ENCODE data around the gene ZNF443.
"Not testable (repeated sequence)": the region's sequence is repeated elsewhere in the genome, so short reads cannot be mapped to it uniquely, and the experiment has no call there.

ZNF443 gene

DNA sequence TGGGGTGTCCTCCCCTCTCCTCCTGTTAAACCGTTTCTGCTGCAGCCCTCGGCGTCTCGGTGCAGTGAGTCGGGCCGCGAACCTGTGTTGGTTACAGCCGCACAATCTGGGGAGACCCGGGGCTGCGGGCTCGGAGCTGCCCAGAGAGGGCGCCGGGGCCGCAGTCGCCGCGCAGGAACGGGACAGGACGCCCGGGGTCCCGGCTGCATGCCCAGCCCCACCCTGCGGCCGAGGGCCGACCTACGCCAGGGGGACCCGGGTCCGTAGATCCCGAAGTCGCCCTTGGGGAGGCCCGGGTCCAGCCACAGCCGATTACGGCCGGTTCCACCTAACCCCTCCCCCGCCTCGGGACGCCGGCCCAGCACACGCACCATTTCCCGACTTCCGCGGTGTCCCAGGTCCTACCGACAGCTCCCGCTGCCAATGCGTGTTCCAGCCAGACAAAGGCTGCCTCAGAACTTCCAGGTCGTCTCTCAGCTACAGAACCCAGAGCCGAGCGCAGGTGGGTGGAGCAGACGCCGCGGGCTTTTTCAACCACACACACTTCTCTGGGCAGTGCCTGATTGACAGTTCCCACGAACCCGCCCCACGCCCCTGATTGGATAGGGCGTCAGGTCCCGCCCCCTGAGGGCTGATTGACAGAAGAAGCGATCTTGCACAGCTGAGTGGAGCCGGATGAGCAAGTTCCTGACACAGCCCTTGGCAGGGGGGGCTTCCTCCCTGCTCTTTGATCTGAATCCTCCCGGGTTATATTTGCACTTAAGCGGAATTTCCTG lies at the start of gene ZNF443:
Gene ZNF443 (minus strand): TSS at position 481 of the 776 bp plus-strand sequence. CDS start 107 bp downstream, at position 374.
- peak; percentile 95 for DNase-seq

DNA sequence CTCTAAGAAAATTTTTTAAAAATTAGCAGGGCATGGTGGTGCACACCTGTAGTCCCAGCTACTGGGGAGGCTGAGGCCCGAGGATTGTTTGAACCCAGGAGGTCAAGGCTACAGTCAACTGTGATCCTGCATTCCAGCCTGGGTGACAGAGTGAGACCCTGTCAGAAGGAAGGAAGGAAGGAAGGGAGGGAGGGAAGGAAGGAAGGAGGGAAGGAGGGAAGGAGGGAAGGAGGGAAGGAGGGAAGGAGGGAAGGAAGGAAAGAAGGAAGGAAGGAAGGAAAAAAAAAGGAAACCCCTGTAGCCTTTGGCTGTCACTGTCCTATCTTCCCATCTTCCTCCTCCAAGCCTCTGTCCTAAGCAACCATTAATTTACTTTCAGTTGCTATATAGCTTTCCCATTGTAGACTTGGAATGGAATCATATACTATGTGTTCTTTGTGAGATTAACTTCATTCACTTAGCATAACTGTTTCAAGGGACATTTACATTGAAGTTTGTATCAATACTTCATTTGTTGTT lies 45.5 kb upstream of the ZNF443 start:
- DNase-seq, result not testable (repeated sequence)

DNA sequence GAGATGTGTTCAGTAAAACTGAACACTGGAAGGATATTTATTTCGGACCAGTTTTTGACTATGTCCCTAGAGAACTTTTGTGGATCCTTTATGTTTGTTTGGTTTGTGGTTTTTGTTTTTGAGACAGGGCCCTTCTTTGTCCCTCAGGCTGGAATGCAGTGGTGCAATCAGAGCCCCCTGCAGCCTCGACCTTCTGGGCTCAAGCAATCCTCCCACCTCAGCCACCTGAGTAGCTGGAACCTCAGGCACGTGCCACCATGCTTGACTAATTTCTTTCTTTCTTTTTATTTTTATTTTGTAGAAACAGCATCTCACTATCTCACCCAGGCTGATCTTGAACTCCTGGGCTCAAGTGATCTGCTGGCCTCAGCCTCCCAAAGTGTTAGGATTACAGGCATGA lies 44.8 kb upstream of the ZNF443 start:
- no peak for DNase-seq

DNA sequence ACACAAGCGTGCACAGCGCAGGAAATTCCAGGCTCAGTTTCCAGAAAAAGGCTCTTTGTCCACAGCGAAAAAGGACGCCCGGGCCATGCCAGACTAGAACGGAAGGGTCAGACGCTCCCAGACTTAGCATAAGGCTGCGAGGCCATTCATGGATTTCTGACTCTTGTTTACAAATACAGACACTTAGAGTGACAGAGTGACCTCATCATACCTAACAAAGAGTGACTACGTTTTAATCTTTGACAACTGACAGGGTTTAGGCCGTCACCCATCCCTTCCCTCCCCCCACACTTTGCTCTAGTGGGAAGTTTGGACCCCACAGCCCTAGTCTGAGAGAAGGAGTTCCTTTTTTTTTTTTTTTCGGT lies 44.2 kb upstream of the ZNF443 start:
- DNase-seq, result no peak

DNA sequence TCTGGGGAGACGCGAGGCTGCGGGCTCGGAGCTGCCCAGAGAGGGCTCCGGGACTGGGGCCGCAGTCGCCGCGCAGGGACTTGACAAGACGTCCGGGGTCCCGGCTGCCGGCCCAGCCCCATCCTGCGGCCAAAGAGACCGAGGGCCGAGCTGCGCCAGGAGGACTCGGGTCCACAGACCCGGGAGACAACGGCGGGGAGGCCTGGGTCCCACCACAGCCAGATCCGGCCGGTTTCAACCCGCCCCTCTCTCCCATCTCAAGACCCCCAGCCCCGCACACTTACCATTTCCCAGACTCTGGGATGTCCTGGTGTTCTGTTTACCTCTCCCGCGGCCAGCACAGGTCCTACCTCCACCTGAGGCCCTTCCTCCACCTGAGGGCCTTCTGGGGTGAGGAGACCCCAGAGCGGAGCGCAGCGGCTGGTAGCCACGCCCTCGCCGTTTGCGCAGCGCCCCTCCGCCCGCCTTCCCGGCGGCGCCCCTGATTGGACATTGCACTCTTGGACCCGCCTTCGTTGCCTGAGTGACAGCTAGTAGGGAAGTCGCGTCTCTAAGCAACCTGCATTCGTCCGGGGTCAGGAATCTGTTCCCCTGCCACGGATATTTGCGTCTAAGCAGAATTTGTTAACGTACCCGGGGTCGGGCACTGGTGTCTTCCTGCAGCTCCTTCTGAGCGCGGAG lies 43.7 kb upstream of the ZNF443 start, which contains the start of gene ZNF709:
Gene ZNF709 (minus strand): TSS at position 446 of the 681 bp plus-strand sequence. CDS start 159 bp downstream, at position 287.
- DNase-seq, result peak; percentile 50

DNA sequence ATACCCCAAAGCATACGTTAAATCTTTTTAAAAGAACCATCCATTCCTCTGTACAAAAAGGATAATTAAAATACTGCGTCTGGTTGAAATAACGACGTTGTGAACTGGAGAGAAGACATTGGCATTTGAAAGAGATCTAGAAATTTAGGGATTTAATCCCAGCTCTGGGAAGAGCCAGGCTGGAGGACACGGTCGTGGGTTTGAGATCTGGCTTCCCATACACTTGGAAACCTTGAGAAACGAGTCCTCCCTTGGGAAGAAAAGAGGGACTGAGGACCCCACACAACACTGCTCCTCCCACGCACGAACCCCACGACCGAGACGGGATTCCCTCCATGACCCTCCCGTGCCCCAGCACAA lies 43.2 kb upstream of the ZNF443 start:
- DNase-seq, result no peak

DNA sequence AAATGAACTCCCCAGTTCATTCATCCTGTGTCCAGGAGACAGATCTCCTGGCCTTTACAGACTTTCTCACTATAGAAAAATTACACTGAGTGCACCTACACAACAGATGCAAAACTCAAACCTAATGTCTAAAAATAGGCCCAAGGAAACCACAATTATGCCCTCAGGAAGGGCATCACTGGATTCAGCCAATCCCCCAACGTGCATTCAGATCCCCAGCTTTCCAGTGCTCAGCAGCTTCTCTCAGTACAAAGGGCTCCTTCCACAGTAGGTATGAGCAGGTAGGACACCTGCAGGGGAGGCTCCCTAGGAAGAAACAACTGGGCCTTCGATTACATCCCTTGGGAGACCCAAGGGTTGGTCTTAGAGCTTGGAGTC lies 41.7 kb upstream of the ZNF443 start:
- no peak for DNase-seq

DNA sequence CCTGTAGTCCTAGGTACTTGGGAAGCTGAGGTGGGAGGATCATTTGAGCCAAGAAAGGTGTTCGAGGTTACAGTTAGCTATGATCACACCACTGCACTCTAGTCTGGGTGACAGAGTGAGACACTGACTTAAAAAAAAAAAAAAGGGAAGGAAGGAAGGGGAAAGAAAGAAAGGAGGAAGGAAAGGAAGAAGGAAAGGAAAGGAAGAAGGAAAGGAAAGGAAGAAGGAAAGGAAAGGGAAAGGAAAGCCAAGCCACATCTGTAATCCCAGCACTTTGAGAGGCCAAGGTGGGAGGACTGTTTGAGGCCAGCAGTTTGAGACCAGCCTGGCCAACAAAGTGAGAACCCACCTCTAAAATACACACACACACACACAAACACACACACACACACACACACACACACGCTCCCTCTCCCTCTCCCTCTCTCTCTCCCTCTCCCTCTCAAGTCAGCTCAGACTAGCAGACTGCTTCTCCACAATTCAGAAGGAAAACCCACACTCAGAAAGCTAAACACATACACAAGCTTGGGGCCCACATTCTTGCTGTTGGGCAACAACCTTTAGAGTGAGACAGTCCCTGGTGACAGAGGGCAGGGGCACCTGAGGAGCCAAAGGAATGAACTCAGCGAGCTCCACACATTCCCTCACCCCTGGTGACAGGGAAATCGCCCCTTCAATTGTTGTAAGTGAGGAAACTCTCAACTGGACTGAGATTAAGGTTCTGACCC lies 41.1 kb upstream of the ZNF443 start:
- DNase-seq, result no peak

DNA sequence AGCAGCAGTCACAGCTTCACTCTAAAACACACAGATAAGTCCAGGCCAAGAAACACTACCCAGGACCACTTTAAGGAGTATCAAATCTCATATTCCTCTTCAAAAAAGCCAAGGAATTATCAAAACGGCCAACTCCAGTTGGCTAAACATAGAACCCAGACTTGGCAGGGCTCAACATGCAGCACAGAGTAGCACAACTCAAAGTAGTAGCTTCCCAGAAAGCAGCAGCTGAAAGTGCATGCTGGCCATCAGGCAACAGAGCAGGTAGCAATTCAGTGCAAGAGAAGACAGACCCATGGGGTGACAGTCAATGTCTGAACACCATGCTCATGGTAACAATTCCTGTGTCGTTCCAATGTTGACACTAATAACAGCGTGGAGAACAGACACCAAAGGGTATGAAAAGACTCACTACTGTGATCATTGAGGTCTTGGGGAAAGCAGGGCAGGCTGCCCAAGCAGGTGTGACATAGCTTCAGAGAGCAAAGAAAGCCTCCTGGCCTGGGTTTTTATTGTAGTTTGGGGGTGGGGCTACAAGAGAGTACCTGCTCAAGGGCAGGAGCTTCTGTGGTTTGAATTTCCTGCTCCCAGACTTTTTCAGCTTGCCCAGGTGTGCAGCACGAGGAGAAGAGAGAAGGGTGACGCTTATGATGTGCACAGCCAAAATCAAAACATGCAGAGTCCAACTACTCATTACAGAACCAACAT lies 37.6 kb upstream of the ZNF443 start:
- no peak for DNase-seq

DNA sequence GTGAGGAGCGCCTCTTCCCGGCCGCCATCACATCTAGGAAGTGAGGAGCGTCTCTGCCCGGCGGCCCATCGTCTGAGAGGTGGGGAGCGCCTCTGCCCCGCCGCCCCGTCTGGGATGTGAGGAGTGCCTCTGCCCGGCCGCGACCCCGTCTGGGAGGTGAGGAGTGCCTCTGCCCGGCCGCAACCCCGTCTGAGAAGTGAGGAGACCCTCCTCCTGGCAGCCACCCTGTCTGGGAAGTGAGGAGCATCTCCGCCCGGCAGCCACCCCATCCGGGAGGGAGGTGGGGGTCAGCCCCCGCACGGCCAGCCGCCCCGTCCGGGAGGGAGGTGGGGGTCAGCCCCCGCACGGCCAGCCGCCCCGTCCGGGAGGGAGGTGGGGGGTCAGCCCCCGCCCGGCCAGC lies 26.8 kb upstream of the ZNF443 start:
- not testable (repeated sequence) for DNase-seq

DNA sequence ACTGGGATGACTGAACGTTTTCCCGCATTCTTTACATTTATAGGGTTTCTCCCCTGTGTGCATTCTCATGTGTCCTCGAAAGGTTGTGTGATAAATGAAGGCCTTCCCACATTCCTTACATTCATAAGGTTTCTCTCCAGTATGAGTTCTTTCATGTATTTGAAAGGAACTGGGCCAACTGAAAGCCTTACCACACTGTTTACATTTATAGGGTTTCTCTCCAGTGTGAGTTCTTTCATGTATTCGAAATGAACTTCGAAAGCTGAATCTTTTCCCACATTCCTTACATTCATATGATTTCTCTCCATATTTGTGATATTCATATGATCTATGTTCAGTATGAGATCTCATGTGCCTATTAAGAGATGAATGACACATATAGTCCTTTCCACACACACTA lies 24.4 kb upstream of the ZNF443 start:
- no peak for DNase-seq

DNA sequence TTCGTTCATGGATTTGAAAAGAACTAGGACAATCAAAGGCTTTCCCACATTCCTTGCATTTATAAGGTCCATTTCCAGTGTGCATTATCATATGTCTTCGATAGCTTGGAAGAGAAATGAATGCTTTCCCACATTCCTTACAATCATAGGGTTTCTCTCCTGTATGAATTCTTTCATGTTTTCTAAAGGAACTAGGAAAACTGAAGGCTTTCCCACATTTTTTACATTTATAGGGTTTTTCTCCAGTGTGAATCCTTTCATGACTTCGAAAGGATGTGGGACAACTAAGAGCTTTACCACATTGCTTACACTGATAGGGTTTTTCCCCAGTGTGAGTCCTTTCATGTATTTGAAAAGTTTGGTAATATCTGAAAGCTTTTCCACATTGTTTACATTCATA lies 23.9 kb upstream of the ZNF443 start:
- DNase-seq, result no peak

DNA sequence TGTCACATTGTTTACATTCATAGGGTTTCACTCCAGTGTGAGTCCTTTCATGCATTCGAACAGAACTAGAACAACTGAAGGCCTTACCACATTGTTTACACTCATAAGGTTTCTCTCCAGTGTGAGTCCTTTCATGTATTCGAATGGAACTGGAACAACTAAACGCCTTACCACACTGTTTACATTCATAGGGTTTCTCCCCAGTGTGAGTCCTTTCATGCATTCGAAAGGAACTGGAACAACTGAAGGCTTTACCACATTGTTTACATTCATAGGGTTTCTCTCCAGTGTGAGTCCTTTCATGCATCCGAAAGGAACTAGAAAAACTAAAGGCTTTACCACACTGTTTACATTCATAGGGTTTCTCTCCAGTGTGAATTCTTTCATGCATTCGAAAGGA lies 23.3 kb upstream of the ZNF443 start:
- DNase-seq, result not testable (repeated sequence)

DNA sequence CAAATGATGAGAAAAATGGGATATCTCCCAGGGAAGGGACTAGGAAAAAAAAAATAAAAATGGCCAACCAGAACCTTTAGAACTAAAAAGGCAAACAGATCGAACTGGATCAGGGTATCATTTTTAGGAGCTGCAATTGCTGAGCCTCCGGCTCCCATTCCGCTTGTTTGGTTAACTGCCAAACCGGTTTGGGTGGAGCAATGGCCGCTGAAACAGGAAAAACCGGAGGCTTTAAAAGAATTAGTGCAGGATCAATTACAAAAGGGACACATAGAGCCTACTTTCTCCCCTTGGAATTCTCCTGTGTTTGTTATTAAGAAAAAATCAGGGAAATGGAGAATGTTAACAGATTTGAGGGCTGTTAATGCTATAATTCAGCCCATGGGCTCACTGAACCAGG lies 12.7 kb upstream of the ZNF443 start:
- DNase-seq, result no peak

DNA sequence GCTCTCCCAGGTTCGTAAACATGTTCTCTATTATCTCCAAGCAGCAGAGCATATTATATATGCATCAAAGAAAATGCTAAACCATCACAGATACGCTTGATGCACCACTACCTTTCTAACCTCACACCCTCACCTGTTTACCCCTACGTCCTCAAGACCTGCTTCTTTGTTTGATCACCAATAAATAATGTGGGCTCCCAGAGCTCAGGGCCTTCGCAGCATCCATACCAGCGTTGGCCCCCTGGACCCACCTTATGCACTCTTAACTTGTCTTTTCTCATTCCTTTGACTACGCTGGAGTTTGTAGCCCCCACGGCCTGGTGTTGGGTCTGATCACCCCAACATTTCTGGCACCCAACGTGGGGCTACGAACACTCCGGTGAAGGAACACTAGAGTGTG lies 10.0 kb upstream of the ZNF443 start:
- no peak for DNase-seq

DNA sequence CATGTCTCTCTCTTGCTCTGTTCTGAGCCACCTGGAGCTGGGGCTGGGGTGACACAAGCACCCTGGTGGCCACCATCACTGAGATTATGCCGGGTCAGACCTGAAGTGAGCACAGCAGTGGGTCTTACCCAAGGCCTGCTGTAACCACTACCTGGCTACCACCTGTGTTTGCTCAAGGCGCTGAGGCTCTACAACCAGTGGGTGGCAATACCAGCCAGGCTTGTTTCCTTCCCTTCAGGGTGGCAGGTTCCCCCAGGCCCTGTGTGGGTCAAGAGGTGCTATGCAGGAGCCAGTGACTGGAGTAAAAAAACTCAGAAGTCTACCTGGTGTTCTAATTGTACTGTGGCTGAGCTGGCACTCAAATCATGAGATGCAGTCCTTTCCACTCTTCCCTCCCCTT lies 8.0 kb upstream of the ZNF443 start:
- DNase-seq, result no peak

DNA sequence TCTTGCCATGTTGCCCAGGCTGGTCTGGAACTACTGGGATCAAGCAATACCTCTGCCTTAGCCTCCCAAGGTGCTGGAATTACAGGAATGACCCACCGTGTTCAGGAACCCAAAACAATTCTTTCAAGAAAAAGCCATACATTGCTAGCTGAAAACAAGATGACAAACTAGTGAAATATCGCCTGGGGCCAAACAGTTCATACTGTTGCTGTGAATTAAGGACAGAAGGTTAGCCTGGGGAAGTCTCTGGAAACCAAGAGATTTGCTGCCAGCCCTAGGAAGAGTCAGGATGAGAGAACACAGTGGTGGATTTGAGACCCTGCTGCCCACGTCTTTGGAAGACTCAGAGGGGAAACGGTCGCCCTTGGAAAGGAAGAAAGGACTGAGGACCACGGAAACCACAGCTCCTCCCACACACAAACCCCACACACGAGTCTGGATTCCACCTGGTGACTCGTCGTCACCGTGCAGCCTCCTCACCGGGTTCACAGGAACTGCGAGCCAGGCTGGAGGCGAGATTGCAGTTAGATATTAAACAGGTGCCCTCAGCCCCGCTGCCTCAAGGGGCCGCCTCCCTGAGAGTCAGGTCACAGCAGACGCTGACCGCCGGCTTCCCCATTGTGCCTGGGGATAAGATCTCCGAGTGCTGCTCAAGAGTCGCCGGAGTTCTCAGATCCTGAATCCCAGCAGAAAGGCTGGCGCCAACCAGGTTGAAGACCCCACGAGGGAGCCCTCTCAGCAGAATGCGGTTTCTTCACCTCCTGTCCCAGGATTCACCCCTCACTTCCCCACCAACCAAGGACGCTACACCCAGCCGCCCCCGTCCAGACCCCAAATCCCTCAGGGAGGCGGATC lies 908 bp downstream of the ZNF443 start:
- DNase-seq, result peak; percentile 24

DNA sequence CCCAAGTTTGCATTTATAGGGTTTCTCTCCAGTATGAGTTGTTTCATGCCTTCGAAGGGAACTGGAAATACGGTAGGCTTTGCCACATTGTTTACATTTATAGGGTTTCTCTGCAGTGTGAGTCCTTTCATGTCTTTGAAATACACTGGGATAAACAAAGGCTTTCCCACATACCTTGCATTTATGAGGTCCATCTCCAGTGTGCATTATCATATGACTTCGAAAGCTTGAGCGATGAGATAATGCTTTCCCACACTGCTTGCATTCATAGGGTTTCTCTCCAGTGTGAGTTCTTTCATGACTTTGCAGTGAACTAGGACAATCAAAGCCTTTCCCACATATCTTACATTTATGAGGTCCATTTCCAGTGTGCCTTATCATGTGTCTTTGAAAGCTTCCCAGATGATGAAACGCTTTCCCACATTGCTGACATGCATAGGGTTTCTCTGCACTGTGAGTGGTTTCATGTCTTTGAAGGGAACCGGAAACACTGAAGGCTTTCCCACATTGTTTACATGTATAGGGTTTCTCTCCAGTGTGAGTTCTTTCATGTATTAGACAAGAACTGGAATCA lies 10.0 kb downstream of the ZNF443 start:
- DNase-seq, result not testable (repeated sequence)

DNA sequence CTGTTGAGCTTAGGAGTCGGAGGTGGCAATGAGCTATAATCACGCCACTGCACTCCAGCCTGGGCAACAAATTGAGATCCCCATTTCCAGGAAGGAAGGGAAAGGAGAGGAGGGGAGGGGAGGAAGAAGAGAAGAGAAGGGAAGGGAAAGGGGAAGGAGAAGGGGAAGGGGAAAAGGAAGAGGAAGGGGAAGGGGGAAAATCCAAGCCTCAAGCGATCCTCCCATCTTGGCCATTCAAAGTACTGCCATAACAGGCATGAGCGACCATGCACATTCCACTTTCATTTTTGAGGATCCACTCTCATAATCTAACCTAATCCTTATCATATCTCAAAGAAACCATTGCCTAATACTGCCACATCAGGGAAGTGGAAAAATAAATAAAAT lies 14.9 kb downstream of the ZNF443 start:
- no peak for DNase-seq

DNA sequence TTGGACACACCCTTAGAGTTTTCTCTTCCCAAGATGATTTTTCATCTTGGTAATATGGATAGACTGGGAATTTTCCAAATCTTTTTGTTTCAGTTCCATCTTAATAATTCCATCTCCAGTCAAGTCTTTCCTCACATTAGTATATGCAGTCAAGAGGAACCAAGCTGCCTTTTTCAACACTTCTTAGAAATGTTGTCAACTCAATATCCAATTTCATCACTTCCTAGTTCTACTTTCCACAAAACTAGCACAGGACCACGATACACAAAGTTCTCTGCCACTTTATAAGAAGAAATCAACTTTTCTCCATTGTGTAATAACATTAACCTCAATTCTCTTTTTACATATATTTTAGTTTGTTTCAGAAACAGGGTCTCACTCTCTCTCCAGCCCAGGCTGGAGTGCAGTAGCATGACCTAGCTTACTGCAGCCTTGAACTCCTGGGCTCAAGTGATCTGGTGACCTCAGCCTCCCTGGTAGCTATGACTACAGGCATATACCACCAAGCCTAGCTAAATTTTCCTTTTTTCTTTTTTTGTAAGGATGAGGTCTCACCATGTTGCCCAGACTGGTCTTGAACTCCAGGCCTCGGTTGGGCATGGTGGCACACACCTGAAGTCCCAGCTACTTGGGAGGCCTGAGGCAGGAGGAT lies 15.5 kb downstream of the ZNF443 start:
- peak; percentile 53 for DNase-seq

DNA sequence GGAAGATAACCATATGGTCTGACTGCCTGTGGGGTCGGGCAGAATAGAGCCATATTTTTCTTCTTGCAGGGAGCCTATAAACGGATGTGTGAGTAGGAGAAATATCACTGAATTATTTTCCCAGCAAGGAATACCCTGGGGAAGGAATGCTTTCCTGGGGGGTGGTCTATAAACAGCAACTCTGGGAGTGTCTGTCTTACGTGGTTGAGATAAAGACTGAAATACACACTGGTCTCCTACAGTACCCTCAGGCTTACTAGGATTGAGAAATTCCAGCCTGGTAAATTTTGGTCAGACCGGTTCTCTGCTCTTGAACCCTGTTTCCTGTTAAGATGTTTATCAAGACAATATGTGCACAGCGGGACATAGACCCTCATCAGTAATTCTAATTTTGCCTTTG lies 23.5 kb downstream of the ZNF443 start:
- DNase-seq, result not testable (repeated sequence)
